HG03439 (cell line): ENCODE results near the gene HMGCLL1.

Source experiments
- ATAC-seq: cut with Tn5 transposase; IDR thresholded peaks from one replicate; pipeline ENCODE4 v1.9.1; 2021; ENCODE audit warnings: mild to moderate bottlenecking, moderate library complexity; ENCODE audit not compliant: unreplicated experiment

HMGCLL1 gene

DNA sequence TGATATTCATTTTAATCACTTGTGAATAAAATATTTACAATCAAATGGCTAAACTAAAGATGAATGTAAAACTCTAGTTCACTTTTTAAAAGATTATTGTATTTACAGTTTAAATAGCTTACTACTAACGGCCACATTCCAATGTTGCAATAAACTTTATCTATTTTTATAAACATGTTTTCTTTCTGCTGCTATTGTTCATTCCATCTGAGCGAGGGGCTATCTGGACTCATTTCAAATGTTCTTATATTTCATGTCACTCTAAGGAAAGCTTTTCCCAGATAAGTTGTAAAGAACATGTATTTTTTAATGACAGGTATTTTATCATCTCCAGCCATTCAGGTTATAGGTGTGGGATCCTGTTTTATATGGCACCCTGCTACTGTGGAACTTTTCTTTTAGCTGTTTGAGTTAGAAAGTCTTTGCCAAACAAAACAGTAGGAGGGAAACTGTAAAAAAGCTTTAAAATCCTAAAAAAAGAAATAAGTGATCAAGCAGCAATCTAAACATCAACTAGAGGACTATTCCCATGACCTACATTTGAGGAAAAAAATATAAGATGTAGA is 42.5 kb downstream of the HMGCLL1 start:
- no peak for ATAC-seq

DNA sequence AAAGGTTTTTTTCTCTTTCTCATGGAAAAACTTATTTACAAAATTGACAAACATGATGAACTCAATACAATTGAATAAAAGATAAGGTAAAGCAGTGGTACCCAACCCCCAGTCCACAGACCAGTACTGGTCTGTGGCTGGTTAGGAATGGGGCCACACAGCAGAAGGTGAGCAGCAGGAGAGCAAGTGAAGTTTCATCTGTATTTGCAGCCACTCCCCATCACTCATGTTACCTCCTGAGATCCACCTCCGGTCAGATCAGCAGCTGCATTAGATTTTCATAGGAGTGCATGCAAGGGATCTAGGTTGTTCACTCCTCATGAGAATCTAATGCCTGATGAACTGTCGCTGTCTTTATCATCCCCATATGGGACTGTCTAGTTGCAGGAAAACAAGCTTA is 47.5 kb downstream of the HMGCLL1 start:
- ATAC-seq = no peak

DNA sequence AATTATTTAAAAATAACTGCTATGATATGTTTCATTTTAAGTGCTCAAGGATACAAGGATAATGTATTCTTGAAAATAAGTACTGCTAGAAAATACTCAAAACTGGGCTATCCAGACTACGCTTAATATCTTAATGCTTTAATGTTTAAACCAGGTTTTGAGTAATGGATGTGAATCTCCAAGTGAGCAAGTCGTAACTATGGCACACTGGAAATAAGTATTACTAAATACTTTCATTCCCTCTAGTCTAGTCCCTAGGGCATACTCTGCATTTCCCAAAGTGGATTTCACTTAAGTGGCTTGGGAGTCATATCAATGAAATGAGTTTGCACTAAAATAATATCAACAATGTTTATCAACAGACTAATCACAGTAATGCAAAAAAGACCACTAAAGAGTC is 48.1 kb downstream of the HMGCLL1 start:
- ATAC-seq = no peak

DNA sequence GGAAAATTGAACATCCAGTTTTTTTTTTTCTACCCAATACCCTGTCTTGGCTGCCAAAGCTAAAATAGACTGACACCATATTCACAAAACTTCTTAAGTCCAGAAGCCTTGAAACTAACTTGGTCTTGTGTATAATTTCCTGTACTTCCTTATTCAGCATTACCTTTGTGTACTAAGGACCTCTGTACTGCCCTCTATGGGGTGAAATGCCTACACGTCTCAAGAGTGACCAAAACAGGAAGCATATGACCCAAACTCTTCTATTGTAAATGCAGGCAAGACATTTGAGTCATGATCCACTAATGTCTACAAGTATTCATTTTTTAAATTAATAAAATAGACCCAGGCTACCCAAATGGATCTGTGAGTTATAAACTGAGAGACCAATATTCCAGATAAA is 50.4 kb downstream of the HMGCLL1 start:
- ATAC-seq = peak; percentile 73

DNA sequence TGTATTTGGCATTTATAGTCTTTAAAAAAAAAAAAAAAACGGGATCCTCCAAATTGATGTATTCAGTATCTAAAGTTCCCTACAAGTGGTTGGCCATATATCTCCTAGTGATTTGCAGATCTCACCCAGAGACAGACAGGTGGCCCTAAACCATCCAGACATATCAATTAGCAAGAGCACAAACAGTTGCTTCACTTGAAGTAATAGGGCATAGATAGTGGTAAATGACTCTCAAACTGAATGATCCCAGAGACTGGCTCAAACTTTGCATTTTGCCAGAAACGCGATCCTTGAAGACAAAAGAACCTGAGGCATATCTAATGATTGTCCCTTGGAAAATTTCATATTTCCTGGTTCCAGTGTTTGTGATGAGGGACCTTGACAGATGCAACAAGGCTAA is 54.6 kb downstream of the HMGCLL1 start:
- ATAC-seq = no peak

DNA sequence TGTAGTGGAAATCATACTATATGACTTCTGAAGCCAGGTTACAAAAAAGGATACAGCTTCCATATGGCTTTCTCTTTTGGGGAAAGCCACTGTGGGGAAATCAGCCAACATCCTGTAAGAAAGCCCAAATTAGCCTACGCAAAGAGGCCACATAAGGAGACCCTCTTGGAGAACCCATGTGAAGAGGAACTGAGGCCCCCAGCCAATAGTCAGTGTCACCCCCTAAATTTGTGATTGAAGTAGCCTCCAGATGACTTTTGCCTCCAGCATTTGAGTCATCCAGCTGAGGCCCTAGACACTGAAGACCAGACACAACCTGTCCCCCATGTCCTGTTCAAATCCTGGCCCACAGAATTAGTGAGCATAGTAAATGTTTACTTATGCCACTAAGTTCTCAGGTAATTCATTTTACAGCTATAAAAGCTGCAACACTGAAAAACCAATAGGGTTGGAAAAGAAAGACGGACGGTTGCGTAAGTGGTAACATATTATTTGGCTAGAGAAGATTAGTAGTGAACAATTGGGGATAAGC is 60.4 kb downstream of the HMGCLL1 start:
- no peak for ATAC-seq

DNA sequence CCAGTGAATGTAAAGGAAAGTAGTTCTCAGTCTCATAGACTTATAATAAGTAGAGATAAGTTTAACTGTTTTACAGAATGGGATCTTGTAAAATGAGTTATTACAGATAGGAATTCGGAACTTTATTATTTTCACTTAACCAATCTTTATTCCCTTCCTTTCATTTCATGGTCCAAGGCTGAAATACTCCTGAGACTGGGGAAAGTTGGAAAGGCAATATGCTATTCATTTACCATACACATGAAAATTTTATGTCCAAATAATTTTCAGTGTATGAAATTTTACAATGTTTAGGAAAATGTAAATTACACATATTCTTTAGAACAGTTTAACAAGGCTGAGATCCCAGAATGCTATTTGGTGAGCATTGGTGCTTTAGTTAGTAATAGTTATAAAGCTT is 62.3 kb downstream of the HMGCLL1 start:
- ATAC-seq = no peak

DNA sequence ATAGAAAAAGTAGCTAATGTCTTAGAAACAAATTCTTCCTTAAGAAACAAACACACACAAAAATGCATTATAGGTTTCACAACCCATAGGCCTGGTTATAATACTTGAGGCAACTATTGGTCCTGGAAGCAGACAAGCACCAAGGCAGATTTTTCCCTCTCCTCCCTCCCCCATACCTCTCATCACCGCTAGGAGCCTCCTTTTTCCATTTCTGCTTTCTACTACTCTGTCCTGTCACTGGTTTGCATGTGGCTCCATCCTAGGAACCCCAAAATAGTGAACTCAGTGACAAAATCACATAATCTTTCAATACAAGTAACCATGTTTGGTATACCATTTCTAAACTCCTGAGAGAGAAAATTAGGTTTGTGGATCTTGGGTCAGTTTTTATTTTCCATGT is 66.1 kb downstream of the HMGCLL1 start:
- ATAC-seq = no peak

DNA sequence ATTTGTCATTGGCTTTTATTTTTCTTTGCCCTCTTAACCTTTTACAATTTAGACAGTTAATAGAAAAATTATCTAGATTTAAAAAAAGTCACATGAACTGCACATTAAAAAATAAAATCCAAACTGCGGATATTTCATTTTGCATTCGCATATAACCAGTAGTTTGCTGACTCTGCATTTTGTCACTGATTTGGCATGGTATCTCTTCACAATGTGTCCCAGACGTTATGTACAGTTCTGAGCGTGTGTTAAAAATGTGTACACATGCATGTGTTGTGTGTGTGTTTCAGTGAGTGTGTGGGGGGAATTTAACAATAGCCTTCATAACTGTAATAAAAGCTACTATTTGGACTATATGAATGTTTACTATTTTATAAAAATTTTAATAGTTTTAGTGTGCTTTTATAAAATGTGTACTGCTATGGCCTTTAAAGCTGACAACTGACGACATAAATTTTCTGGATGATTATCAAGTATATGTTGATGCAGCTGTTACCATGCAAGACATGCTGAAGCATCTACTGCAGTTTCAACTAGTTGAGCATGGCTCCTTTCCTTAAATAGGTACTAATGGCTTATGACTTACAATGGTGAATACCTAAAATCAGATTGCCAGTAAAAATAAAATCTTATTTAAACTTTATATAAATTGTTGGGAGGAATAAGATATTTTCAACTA is 67.7 kb downstream of the HMGCLL1 start:
- no peak for ATAC-seq

DNA sequence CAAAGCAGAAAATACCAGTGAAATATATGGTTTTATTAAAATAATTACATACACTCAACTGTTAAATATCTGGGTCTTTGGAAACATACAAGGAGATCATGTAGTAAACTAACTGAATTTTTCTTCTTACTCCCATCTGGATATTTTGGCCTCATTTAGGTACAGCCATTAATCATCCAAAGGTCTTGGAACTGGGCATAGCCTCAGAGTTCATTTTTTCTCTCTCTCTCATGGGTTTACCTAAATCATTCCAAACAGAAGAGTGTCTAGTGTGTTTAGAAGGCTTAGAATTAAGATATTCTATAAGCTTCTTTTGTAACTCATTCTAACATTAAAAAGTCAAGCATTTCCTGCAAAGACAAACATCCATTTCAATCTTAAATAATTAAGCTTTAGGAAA is 79.4 kb downstream of the HMGCLL1 start:
- ATAC-seq = no peak

DNA sequence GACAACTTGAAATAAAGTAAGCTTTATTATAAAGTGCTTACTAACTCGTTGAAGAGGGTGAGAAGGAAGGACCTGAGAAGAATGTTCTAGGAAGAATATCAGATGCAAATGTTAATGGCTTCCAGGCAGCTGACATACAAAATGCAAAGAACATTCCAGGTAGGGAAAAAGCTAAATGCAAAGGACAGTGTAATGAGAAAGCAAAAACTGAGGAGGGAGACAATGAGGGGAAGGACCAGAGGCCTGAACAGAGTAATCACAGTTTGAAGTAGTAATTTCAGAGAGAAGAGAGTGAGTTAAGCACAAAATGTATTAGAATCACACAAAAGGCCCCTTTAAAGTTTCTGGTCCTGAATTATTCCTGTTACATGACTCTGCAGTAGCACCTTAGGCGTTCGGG is 81.3 kb downstream of the HMGCLL1 start:
- no peak for ATAC-seq

DNA sequence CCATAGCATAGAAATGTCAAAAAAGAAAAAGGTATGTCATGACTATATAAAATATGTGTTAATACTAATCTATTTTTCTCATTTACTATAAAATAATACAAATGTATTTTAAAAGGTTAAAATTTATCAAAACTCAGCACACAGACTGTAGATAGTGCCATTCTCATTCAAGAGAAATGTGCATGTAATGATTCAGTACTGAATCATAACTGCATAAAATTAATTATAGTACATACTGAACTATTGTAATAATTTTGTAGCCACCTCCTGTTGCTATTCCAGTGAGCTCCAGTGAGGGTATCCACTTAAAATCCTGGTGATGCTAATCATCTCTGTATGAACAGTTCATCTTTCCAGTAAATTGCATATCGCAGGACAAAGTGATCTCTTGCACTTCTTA is 82.8 kb downstream of the HMGCLL1 start:
- ATAC-seq = no peak

DNA sequence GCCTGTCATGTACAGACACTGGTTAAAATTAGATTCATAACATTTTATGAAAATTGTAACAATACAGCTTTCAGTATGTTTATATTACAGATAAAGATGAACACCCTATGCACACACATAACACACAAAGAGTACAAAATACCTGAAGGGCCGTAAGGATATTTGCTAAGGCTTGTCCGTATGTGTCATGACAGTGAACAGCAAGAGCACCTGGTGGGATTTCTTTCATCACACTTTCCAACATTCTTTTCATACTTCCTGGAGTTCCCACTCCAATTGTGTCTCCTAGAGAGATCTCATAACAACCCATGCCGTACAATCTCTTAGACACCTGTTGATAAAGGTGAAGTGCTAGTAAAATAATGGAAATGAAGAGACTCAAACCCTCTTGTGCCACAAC is 83.7 kb downstream of the HMGCLL1 start:
- ATAC-seq = no peak

DNA sequence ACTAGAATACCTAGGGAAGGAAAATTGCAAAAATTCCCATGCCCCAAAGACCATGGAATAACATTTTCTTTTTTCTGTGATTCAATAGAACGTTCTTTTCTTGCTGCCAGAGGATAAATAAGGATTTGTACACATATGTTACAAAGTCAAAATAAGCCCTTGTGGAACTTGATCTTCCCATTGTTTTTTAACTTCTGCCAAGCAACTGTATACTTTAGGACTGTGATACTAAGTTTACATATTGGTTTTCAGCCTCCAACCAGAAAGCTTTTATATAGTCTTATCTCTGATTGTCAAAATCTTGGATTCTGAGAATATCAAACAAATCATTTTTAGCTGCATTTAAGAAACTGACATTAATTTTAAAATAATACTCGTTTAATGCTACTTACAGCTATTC is 84.6 kb downstream of the HMGCLL1 start:
- no peak for ATAC-seq

DNA sequence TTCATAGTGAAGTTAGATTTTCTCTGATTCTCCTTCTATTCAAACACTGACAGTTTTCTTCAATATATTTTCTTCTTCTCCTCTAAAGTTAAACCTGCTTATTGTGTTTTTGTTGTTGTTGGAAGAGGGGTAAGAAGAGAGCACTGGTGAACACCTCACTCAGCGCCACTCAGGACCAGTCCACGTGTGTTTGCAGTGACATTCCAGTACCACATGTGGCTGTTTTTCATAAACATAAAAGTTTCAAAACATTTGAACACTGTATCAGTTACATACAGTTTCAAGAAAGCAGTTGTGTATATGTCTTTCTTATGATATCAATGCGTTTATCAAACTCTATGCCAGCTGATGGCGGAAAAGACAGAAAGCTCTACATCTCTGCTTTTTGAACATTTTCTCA is 86.7 kb downstream of the HMGCLL1 start:
- no peak for ATAC-seq

DNA sequence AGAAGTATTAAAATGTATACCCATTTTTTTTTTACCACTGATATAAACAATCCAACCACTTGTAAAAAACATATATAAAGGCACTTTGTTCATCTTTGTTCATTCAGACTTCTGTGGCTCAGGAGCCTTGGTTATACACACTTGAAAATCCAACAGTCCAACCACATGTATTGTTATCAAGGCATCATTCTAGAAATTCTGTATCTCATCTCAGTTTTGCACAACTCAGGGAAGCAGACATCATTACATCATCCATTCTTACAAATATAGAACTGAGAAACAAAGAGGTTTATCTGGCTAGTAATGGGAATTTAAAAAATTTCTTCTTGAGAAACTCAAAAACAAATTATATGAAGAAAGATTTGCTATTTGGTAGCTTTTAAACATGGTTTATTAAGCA is 88.1 kb downstream of the HMGCLL1 start:
- ATAC-seq = no peak

DNA sequence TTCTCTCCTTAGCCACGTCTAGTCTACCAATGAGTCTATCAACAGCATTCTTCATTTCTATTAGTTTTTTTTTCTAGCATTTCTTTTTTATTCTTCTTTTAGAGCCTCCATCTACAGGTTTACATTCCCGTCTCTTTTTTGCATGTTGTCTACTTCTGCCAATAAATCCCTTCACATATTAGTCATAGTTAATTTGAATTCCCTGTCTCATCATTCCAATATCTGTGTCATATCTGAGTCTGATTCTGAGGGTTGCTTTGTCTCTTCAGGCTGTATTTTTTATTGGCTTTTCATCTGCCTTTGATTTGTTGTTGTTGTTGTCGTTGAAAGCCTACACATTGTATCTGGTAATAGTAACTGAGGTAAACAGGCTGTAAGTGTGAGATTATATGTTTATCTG is 104.6 kb downstream of the HMGCLL1 start:
- no peak for ATAC-seq

DNA sequence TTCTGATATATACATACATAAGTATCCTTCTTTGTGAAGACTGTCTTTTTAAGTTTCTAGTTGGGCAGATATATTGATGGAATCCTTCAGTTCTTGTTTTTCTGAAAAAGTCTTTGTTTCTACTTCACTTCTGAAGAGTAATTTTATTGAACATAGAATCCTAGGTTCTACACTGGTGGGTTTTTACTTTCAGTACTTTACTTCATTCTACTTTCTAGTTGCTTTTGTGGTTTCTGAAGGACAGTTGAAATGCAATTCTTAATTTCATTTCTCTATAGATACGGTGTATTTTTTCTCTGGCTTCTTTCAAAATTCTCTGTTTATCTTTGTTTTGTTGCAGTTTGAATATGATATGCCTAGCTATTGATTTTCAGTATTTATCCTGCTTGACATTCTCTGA is 105.3 kb downstream of the HMGCLL1 start:
- ATAC-seq = no peak

DNA sequence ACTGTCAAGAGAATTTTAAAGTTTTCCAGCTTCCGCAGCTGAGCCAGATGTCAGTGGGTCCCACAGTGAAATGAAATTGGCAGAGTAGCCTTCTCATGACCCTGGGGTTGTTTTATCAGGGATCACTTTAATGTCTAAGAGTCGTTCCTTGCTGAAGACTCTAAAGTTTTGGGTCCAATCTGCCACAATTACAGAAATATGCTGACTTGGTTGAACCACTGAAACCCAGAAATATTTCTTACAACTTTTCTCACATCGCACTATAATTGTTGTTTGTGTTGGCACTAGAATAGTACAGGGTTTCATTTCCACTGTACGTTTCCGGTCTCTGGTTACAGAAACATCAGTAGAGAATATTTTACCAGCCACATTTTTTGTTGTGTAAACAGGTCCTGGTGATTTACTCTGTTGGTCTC is 109.0 kb downstream of the HMGCLL1 start:
- no peak for ATAC-seq

DNA sequence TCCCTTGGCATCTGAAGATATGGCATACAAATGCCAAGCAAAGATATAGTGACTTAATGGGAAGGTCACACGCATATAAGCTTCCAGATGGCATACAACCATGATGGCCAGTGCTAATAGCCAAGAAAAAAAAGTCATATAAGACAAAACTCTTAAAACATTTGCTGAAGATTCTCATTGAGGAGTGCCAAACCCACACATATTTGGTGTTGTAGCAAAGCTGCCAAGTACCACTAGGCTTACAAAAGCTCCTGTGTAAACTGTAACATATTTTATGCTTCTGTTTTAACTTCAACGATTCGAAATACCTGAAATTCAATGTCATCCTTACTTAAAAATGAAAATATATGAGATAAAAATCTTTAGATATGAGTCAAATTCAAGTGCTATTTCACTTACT is 123.0 kb downstream of the HMGCLL1 start:
- ATAC-seq = no peak

DNA sequence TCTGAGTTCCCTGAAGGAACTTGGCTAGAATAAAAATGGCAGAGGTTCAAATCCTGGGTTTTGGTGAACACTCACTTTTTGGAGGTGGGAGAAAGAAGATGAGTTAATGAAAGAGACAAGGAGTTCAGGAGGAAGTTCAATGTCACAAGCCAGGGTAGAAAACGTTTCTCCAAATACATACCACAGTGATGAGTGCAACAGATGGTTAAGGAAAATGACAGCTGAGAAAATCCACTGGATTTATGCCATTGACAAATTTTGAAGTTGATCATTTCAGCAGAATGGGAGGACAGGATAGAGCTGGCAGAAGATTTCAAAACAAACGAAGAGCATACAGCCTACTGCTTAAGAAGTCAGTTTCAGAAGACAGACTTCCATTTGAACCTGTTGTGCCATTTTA is 129.0 kb downstream of the HMGCLL1 start:
- no peak for ATAC-seq

DNA sequence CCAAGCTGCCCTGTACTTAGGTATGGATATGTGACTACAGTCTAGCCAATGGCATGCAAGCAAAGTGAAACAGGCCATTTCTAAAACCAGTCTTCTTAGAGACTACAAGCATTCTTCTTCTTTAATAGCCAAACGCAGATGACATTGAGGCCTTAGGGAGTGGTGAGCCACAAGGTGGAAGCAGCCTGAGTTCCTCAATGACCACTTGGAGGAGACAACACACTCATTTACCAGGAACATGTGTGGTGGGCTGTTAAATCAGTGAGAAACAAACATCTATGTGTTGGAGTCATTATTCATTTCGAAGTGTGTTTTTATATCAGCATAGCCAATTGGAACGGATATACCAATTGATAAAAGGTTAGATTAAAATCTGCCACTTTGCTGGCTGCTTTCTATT is 129.8 kb downstream of the HMGCLL1 start:
- no peak for ATAC-seq

DNA sequence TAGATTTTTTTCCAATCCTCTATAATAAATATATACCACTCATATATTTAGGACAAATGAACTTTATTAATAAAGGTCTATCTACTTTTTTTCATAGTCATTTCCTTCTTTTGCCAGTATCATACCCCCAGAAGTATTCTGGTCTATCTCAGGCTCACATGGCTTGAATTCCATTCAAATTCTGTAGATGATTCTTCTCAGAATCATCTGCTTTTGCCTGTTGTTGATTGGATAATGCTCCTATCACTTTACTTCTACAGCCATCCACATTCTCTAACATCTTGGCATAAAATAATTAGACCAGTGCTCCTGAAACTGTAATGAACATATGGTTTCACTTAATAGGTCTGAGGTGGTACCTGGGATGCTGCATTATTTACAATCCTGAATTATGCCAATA is 130.5 kb downstream of the HMGCLL1 start:
- no peak for ATAC-seq
